Measurements from ENCODE around the gene PRELID3B. TPM values are rescaled to one million over a fixed set of nuclear protein-coding genes. Genes with fewer than 3 reads are reported as not detected.

The PRELID3B gene
- total and polyA plus RNA-seq, 10 of the 15 experiments (the other 5 are each of a cell fraction or from before 2014, with no cell fraction given), result 72.5 to 151 (median 124) TPM

- TF ChIP-seq SMAD1 (IDR thresholded peaks at IDR 0.05; ENCODE audit: low read depth, partially characterized antibody) (peak; percentile 40), IRF5 (IDR thresholded peaks at IDR 0.05; ENCODE audit: borderline replicate concordance) (no peak), JUNB (IDR thresholded peaks at IDR 0.05) (peak; percentile 97), SUZ12 (IDR thresholded peaks at IDR 0.05; ENCODE audit: unreplicated experiment) (no peak), SREBF2 (IDR thresholded peaks at IDR 0.05; ENCODE audit: low read length) (no peak), BHLHE40 (IDR thresholded peaks at IDR 0.05; ENCODE audit: borderline replicate concordance in 1 of 2, low read depth in 2 of 2, low read length in 1 of 2) (peak; percentile 71 to 72), MYB (IDR thresholded peaks at IDR 0.05; ENCODE audit: borderline replicate concordance, low read depth, low read length) (no peak), SIN3A (IDR thresholded peaks at IDR 0.05; ENCODE audit: low read depth, low read length) (0 out of 2 replicates have a peak, but pooled peaks have one; percentile 40), CEBPB (IDR thresholded peaks at IDR 0.05; ENCODE audit: borderline replicate concordance in 1 of 2, low read depth in 2 of 2, low read length in 2 of 2) (no peak), E4F1 (IDR thresholded peaks at IDR 0.05; ENCODE audit: borderline replicate concordance, partially characterized antibody) (peak; percentile 43), POU2F2 (IDR thresholded peaks at IDR 0.05; ENCODE audit: borderline replicate concordance, low read depth, low read length) (peak; percentile 90), USF2 (IDR thresholded peaks at IDR 0.05; ENCODE audit: borderline replicate concordance, low read depth, low read length) (no peak), NFIC (IDR thresholded peaks at IDR 0.05; ENCODE audit: low read depth, low read length) (peak; percentile 98), TAF1 (IDR thresholded peaks at IDR 0.05; ENCODE audit: borderline replicate concordance, low read depth, low read length) (peak; percentile 87; the same call in 1 of the 2 replicates), GABPA (IDR thresholded peaks at IDR 0.05; ENCODE audit: low read depth) (no peak), EP300 (IDR thresholded peaks at IDR 0.05; ENCODE audit: borderline replicate concordance in 1 of 2, control insufficient read depth in 1 of 2, low read depth in 2 of 2, low read length in 2 of 2) (peak; percentile 86 to 94; a peak in 3 of 4 replicates), ETV6 (conservative IDR thresholded peaks at IDR 0.05 in 1 of 2, IDR thresholded peaks at IDR 0.05 in 1 of 2; ENCODE audit: borderline replicate concordance in 1 of 2, low read depth in 1 of 2) (peak in 1 of 2 experiments; percentile 93; a peak in 2 of 4 replicates), BMI1 (IDR thresholded peaks at IDR 0.05; ENCODE audit: borderline replicate concordance) (peak; percentile 74), ASH2L (IDR thresholded peaks at IDR 0.05; ENCODE audit: borderline replicate concordance, low read depth) (no peak; the same call in 1 of the 2 replicates), MTA3 (IDR thresholded peaks at IDR 0.05; ENCODE audit: borderline replicate concordance, low read length) (peak; percentile 86; the same call in 1 of the 2 replicates), IRF3 (IDR thresholded peaks at IDR 0.05) (no peak), MYC (IDR thresholded peaks at IDR 0.05; ENCODE audit: insufficient read depth, insufficient read length, insufficient replicate concordance, low read length, severe bottlenecking) (no peak), HDAC2 (IDR thresholded peaks at IDR 0.05) (no peak)
Observed at GRCh38 chr20:59007665-59008511, 34.7 kb downstream of the PRELID3B start (continued).
